Hepatocyte (in vitro differentiated cells): ENCODE measurements around the gene C14orf119. TPM values are rescaled to one million over a fixed set of nuclear protein-coding genes. Genes with fewer than 3 reads are reported as not detected.

ENCODE experiments used
- DNase-seq: peaks from one replicate; pipeline ENCODE4 v3.0.0-alpha.2; 2016; ENCODE audit warnings: low spot score
- H2AFZ ChIP-seq: fragments of 200-600 bp; sonication (generic); 2 replicates; pipeline ENCODE4 v1.6.0; 2016; ENCODE audit warnings: antibody characterized with exemption, mild to moderate bottlenecking
- H3K27ac ChIP-seq: fragments of 200-600 bp; sonication (generic); 2 replicates; pipeline ENCODE4 v1.5.1; 2016; ENCODE audit warnings: mild to moderate bottlenecking
- H3K27me3 ChIP-seq: fragments of 200-600 bp; sonication (generic); 2 replicates; pipeline ENCODE4 v1.6.1; 2016
- H3K36me3 ChIP-seq: fragments of 200-600 bp; sonication (generic); replicated peaks from 2 replicates; pipeline ENCODE4 v1.5.1; 2016; ENCODE audit warnings: low read depth; ENCODE audit not compliant: insufficient read depth
- H3K4me1 ChIP-seq: fragments of 200-600 bp; sonication (generic); 2 replicates; pipeline ENCODE4 v1.5.1; 2016; ENCODE audit warnings: mild to moderate bottlenecking, moderate library complexity; ENCODE audit not compliant: insufficient read depth
- H3K4me2 ChIP-seq: fragments of 200-600 bp; sonication (generic); 2 replicates; pipeline ENCODE4 v1.6.0; 2016
- H3K4me3 ChIP-seq: fragments of 200-600 bp; sonication (generic); 2 replicates; pipeline ENCODE4 v1.5.1; 2016; ENCODE audit warnings: mild to moderate bottlenecking
- H3K79me2 ChIP-seq: fragments of 200-600 bp; sonication (generic); 2 replicates; pipeline ENCODE4 v1.6.0; 2017; ENCODE audit warnings: mild to moderate bottlenecking
- H3K9me2 ChIP-seq: fragments of 200-600 bp; sonication (generic); replicated peaks from 2 replicates; pipeline ENCODE4 v1.6.0; 2017; ENCODE audit warnings: mild to moderate bottlenecking; ENCODE audit not compliant: insufficient read depth
- H3K9me3 ChIP-seq: fragments of 200-600 bp; sonication (generic); 2 replicates; pipeline ENCODE4 v1.5.1; 2016; ENCODE audit warnings: low read depth, mild to moderate bottlenecking
- H4K20me1 ChIP-seq: fragments of 200-600 bp; sonication (generic); 2 replicates; pipeline ENCODE4 v1.6.0; 2016; ENCODE audit warnings: mild to moderate bottlenecking; ENCODE audit not compliant: insufficient read depth, poor library complexity, severe bottlenecking
- CTCF ChIP-seq: fragments of 200-600 bp; sonication (generic); IDR thresholded peaks from 2 replicates; pipeline ENCODE4 v1.5.1; 2016; ENCODE audit warnings: antibody characterized with exemption, mild to moderate bottlenecking; ENCODE audit not compliant: poor library complexity
- EZH2 ChIP-seq: fragments of 200-600 bp; sonication (generic); IDR thresholded peaks from 2 replicates; pipeline ENCODE4 v1.6.1; 2016; ENCODE audit warnings: antibody characterized with exemption, mild to moderate bottlenecking, borderline replicate concordance
- EZH2phosphoT487 ChIP-seq: fragments of 200-600 bp; sonication (generic); IDR thresholded peaks from one replicate; pipeline ENCODE4 v1.6.1; 2018; ENCODE audit warnings: antibody characterized with exemption, mild to moderate bottlenecking, low read depth, moderate library complexity; ENCODE audit not compliant: unreplicated experiment, severe bottlenecking
- WGBS: methylation state at CpG from one replicate; pipeline ENCODE4 v1.1.6; 2016; ENCODE audit warnings: low lambda C conversion rate; ENCODE audit errors: missing lambda C conversion rate; 5-methylcytosine and 5-hydroxymethylcytosine counted together
- polyA plus RNA-seq: library from polyadenylated mRNA; unstranded; fragments of >200 nt; fragmentation: Nextera tagmentation; extraction: Ambion mirVana; gene quantifications from 2 replicates; pipeline ENCODE4 v1.2.1, GENCODE V29; 2016
- total RNA-seq: library from RNA; depleted of rRNA; stranded (reverse); fragments of >200 nt; gene quantifications from 2 replicates; pipeline ENCODE4 v1.2.3, GENCODE V29; 2014

Gene C14orf119
- total and polyA plus RNA-seq, 2 experiments from 2014 or later, result 47.7 to 146 TPM

GRCh38 chr14:23136566-23137133 lies 41.3 kb downstream of the C14orf119 start:
- TF ChIP-seq EZH2 (no peak), CTCF (no peak), EZH2phosphoT487 (no peak)
- H3K9me3 ChIP-seq, result no peaks in the 10 kb centered on the region
- 87% methylated on average over 16 of the region's 16 CpGs for WGBS
- DNase-seq, result no peak
- no peak overlapping the region for H2AFZ ChIP-seq
- no peaks in the 10 kb centered on the region for H3K9me2 ChIP-seq
- H3K4me2 ChIP-seq, result no peak overlapping the region
- H3K79me2 ChIP-seq, result no peaks in the 10 kb centered on the region
- H3K36me3 ChIP-seq, result no peaks in the 10 kb centered on the region
- H4K20me1 ChIP-seq, result no peaks in the 10 kb centered on the region
- no peaks in the 10 kb centered on the region for H3K27me3 ChIP-seq
- H3K4me1 ChIP-seq, result peaks cover 4% of the 10 kb centered on the region
- H3K4me3 ChIP-seq, result no peak overlapping the region
- H3K27ac ChIP-seq, result no peak overlapping the region

- Histone ChIP-seq H3K4me1 (peaks cover 4% of the 10 kb centered on the region), H3K9me3 (no peaks in the 10 kb centered on the region), H3K9me2 (no peaks in the 10 kb centered on the region), H3K27me3 (no peaks in the 10 kb centered on the region), H3K27ac (no peak overlapping the region), H2AFZ (no peak overlapping the region), H3K4me2 (no peak overlapping the region), H3K36me3 (no peaks in the 10 kb centered on the region), H3K79me2 (no peaks in the 10 kb centered on the region), H4K20me1 (no peaks in the 10 kb centered on the region), H3K4me3 (no peak overlapping the region)
- TF ChIP-seq EZH2, result no peak
- TF ChIP-seq EZH2phosphoT487, result no peak
- no peak for TF ChIP-seq CTCF
- WGBS, result 93% methylated on average over 11 of the region's 11 CpGs
- DNase-seq, result no peak
These were observed 42.0 kb downstream of the C14orf119 start for GRCh38 chr14:23137192-23137812.

- Histone ChIP-seq H4K20me1 (no peaks in the 10 kb centered on the region), H2AFZ (no peak overlapping the region), H3K27me3 (no peaks in the 10 kb centered on the region), H3K9me2 (no peaks in the 10 kb centered on the region), H3K36me3 (no peaks in the 10 kb centered on the region), H3K9me3 (no peaks in the 10 kb centered on the region), H3K4me3 (no peak overlapping the region), H3K27ac (peak overlapping the region; percentile 78), H3K4me2 (no peak overlapping the region), H3K4me1 (peaks cover 4% of the 10 kb centered on the region), H3K79me2 (no peaks in the 10 kb centered on the region)
- DNase-seq, result no peak
- WGBS, result 80% methylated on average over 6 of the region's 6 CpGs
- TF ChIP-seq EZH2, result no peak
- no peak for TF ChIP-seq EZH2phosphoT487
- no peak for TF ChIP-seq CTCF
These were observed 42.7 kb downstream of the C14orf119 start for GRCh38 chr14:23137813-23138535.
